H9 (cell line): Measurements from ENCODE around the gene AANAT. TPM values are rescaled to one million over a fixed set of nuclear protein-coding genes. Genes with fewer than 3 reads are reported as not detected.
A peak's percentile ranks its signal among the peaks of the same experiment; 100 is the strongest.

Source experiments
- DNase-seq: peaks from one replicate; pipeline ENCODE4 v3.0.0-alpha.2; 2017
- H2AFZ ChIP-seq: one replicate; pipeline ENCODE4 v1.6.1; 2013; ENCODE audit warnings: mild to moderate bottlenecking, low read length, control low read depth, moderate library complexity
- H2AK5ac ChIP-seq: 2 replicates; pipeline ENCODE4 v1.6.1; 2013; ENCODE audit warnings: low read length, control low read depth, mixed read lengths; ENCODE audit not compliant: insufficient read length
- H2BK120ac ChIP-seq: one replicate; pipeline ENCODE4 v1.6.1; 2013; ENCODE audit warnings: low read depth, mild to moderate bottlenecking, low read length, control low read depth, inconsistent platforms; ENCODE audit not compliant: poor library complexity, severe bottlenecking
- H2BK12ac ChIP-seq: 2 replicates; pipeline ENCODE4 v1.6.1; 2013; ENCODE audit warnings: low read length, control low read depth, mixed read lengths, low read depth; ENCODE audit not compliant: insufficient read length
- H2BK15ac ChIP-seq: 2 replicates; pipeline ENCODE4 v1.6.1; 2013; ENCODE audit warnings: low read depth, low read length, control low read depth
- H2BK20ac ChIP-seq: one replicate; pipeline ENCODE4 v1.6.1; 2013; ENCODE audit warnings: low read depth, mild to moderate bottlenecking, low read length, control low read depth, inconsistent platforms; ENCODE audit not compliant: poor library complexity, severe bottlenecking
- H2BK5ac ChIP-seq: 2 replicates; pipeline ENCODE4 v1.6.1; 2013; ENCODE audit warnings: low read length, control low read depth, mixed read lengths; ENCODE audit not compliant: insufficient read length
- H3K14ac ChIP-seq: 2 replicates; pipeline ENCODE4 v1.6.1; 2013; ENCODE audit warnings: low read length, control low read depth; ENCODE audit not compliant: insufficient read depth
- H3K18ac ChIP-seq: 2 replicates; pipeline ENCODE4 v1.6.1; 2013; ENCODE audit warnings: low read depth, mild to moderate bottlenecking, mixed read lengths, low read length, control low read depth; ENCODE audit not compliant: insufficient read length
- H3K23ac ChIP-seq: 2 replicates; pipeline ENCODE4 v1.6.1; 2013; ENCODE audit warnings: low read length, control low read depth, mixed read lengths, low read depth; ENCODE audit not compliant: insufficient read length
- H3K23me2 ChIP-seq: 2 replicates; pipeline ENCODE4 v1.6.1; 2013; ENCODE audit warnings: low read depth, mild to moderate bottlenecking, mixed read lengths, low read length, control low read depth; ENCODE audit not compliant: insufficient read length, poor library complexity, severe bottlenecking
- H3K27ac ChIP-seq: 2 replicates; pipeline ENCODE4 v1.5.1; 2013; ENCODE audit warnings: low read length, control low read depth, mixed read lengths, low read depth; ENCODE audit not compliant: insufficient read length
- H3K27me3 ChIP-seq: 2 replicates; pipeline ENCODE4 v1.6.1; 2013; ENCODE audit warnings: low read length, control low read depth, inconsistent platforms; ENCODE audit not compliant: insufficient read depth
- H3K4ac ChIP-seq: 2 replicates; pipeline ENCODE4 v1.6.1; 2013; ENCODE audit warnings: low read depth, mild to moderate bottlenecking, control low read depth, inconsistent platforms, low read length, moderate library complexity
- H3K4me1 ChIP-seq: 2 replicates; pipeline ENCODE4 v1.6.1; 2013; ENCODE audit warnings: low read length, control low read depth, inconsistent platforms; ENCODE audit not compliant: insufficient read depth
- H3K4me2 ChIP-seq: 2 replicates; pipeline ENCODE4 v1.6.1; 2013; ENCODE audit warnings: low read length, control low read depth, mixed read lengths; ENCODE audit not compliant: insufficient read length, insufficient read depth
- H3K56ac ChIP-seq: 2 replicates; pipeline ENCODE4 v1.6.1; 2013; ENCODE audit warnings: low read depth, mild to moderate bottlenecking, mixed read lengths, low read length, control low read depth; ENCODE audit not compliant: insufficient read length
- H3K79me1 ChIP-seq: 2 replicates; pipeline ENCODE4 v1.6.1; 2013; ENCODE audit warnings: low read depth, mild to moderate bottlenecking, moderate library complexity, low read length, control low read depth, inconsistent platforms; ENCODE audit not compliant: insufficient read depth, poor library complexity, severe bottlenecking
- H3K79me2 ChIP-seq: 2 replicates; pipeline ENCODE4 v1.6.1; 2013; ENCODE audit warnings: low read length, control low read depth, inconsistent platforms; ENCODE audit not compliant: insufficient read depth
- H3K9ac ChIP-seq: 2 replicates; pipeline ENCODE4 v1.6.1; 2013; ENCODE audit warnings: low read length, control low read depth, mixed read lengths; ENCODE audit not compliant: insufficient read length; ENCODE audit errors: extremely low read depth
- H3K9me3 ChIP-seq: one replicate; pipeline ENCODE4 v1.6.1; 2013; ENCODE audit warnings: low read depth, low read length, inconsistent platforms; ENCODE audit not compliant: control insufficient read depth
- H3T11ph ChIP-seq: one replicate; pipeline ENCODE4 v1.6.1; 2013; ENCODE audit warnings: mild to moderate bottlenecking, low read length, control low read depth, inconsistent platforms
- H4K20me1 ChIP-seq: one replicate; pipeline ENCODE4 v1.6.1; 2013; ENCODE audit not compliant: control insufficient read depth, insufficient read length, insufficient read depth
- H4K5ac ChIP-seq: 2 replicates; pipeline ENCODE4 v1.6.1; 2013; ENCODE audit warnings: low read depth, mild to moderate bottlenecking, mixed read lengths, low read length, control low read depth; ENCODE audit not compliant: insufficient read length
- H4K8ac ChIP-seq: replicated peaks from 2 replicates; pipeline ENCODE4 v1.6.1; 2013; ENCODE audit warnings: low read length, control low read depth, mixed read lengths, low read depth; ENCODE audit not compliant: insufficient read length
- H4K91ac ChIP-seq: 2 replicates; pipeline ENCODE4 v1.6.1; 2013; ENCODE audit warnings: low read depth, mild to moderate bottlenecking, moderate library complexity, mixed read lengths, low read length, control low read depth; ENCODE audit not compliant: insufficient read length
- H3K27ac Mint-ChIP-seq, 3 experiments: 2 replicates in 2 of 3; 3 replicates in 1 of 3; pipeline ENCODE4 v1.8.0; 2020 to 2021; ENCODE audit warnings: mixed read lengths in 3 of 3, mild to moderate bottlenecking in 1 of 3, moderate library complexity in 1 of 3
- H3K27me3 Mint-ChIP-seq: 2 replicates; pipeline ENCODE4 v1.8.0; 2021; ENCODE audit warnings: low read depth, mild to moderate bottlenecking, moderate library complexity, mixed read lengths
- H3K36me3 Mint-ChIP-seq, 3 experiments: 2 replicates in 2 of 3; 3 replicates in 1 of 3; pipeline ENCODE4 v1.8.0; 2020 to 2021; ENCODE audit warnings: low read depth in 3 of 3, mixed read lengths in 3 of 3; ENCODE audit not compliant: insufficient read depth in 1 of 3
- H3K4me1 Mint-ChIP-seq, 2 experiments: 2 replicates each; pipeline ENCODE4 v1.8.0; 2020; ENCODE audit warnings: mixed read lengths in 2 of 2
- H3K4me3 Mint-ChIP-seq, 2 experiments: 2 replicates in 1 of 2; 3 replicates in 1 of 2; pipeline ENCODE4 v1.8.0; 2020 to 2021; ENCODE audit warnings: mild to moderate bottlenecking in 2 of 2, mixed read lengths in 2 of 2, moderate library complexity in 1 of 2
- H3K9me3 Mint-ChIP-seq, 2 experiments: 2 replicates in 1 of 2; 3 replicates in 1 of 2; pipeline ENCODE4 v1.8.0; 2020; ENCODE audit warnings: mild to moderate bottlenecking in 2 of 2, mixed read lengths in 2 of 2, moderate library complexity in 1 of 2
- WGBS: extraction: QIAGEN DNeasy Blood & Tissue Kit; methylation state at CpG from one replicate; pipeline ENCODE4 v1.1.7; 2013; ENCODE audit warnings: missing lambda C conversion rate, low lambda C conversion rate, mixed read lengths; ENCODE audit not compliant: insufficient read length; ENCODE audit errors: extremely low coverage; 5-methylcytosine and 5-hydroxymethylcytosine counted together
- total RNA-seq: library from RNA; stranded (reverse); gene quantifications from 2 replicates; pipeline ENCODE4 v1.2.1, GENCODE V29; 2021
- TF ChIP-seq, protein P1 (sequence below): fragments of 200-600 bp; sonication (generic); conservative IDR thresholded peaks from 3 replicates; pipeline ENCODE4 v1.8.0; 2021; ENCODE audit warnings: antibody characterized with exemption, mild to moderate bottlenecking

AANAT gene
- total RNA-seq, 1 experiment from 2014 or later, result 0.55 TPM

DNA sequence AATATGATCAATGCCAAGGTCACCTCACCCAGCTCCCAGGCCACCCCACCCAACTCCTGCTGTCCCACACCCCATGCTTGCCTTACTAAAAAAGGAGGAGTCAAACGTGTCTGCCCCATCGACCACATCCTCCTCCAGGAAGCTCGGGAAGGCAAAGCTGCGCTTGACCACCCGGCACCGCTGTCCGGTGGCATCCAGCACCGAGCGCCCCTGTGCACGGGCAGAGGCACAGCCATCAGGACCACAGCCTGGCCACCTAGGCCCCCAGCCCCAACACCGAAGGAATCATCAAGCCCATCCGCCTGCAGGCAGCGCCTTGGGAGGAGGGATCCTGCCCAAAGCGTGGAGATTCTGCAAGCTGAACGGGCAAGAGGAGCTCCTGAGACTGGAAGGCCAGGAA, 10.2 kb downstream of the AANAT start:
- no peak overlapping the region for H3K56ac ChIP-seq
- TF ChIP-seq, protein P1, sequence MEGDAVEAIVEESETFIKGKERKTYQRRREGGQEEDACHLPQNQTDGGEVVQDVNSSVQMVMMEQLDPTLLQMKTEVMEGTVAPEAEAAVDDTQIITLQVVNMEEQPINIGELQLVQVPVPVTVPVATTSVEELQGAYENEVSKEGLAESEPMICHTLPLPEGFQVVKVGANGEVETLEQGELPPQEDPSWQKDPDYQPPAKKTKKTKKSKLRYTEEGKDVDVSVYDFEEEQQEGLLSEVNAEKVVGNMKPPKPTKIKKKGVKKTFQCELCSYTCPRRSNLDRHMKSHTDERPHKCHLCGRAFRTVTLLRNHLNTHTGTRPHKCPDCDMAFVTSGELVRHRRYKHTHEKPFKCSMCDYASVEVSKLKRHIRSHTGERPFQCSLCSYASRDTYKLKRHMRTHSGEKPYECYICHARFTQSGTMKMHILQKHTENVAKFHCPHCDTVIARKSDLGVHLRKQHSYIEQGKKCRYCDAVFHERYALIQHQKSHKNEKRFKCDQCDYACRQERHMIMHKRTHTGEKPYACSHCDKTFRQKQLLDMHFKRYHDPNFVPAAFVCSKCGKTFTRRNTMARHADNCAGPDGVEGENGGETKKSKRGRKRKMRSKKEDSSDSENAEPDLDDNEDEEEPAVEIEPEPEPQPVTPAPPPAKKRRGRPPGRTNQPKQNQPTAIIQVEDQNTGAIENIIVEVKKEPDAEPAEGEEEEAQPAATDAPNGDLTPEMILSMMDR, result no peak
- no peaks in the 10 kb centered on the region for H4K20me1 ChIP-seq
- H4K91ac ChIP-seq, result no peak overlapping the region
- H3K79me1 ChIP-seq, result no peaks in the 10 kb centered on the region
- H2BK20ac ChIP-seq, result no peak overlapping the region
- Mint-ChIP-seq H3K27me3 (no peaks in the 10 kb centered on the region), H3K36me3 (peaks cover 1 to 17% (median 3%) of the 10 kb centered on the region in 3 experiments; a peak in 5 of 7 replicates), H3K27ac (peak overlapping the region in 1 of 3 experiments; percentile 55; a peak in 1 of 7 replicates), H3K9me3 (no peaks in the 10 kb centered on the region; a peak in 1 of 5 replicates), H3K4me3 (no peak overlapping the region), H3K4me1 (no peaks in the 10 kb centered on the region)
- H3K9me3 ChIP-seq, result no peaks in the 10 kb centered on the region
- no peak overlapping the region for H3K4me2 ChIP-seq
- H2BK5ac ChIP-seq, result no peak overlapping the region
- H3K4me1 ChIP-seq, result no peaks in the 10 kb centered on the region
- no peaks in the 10 kb centered on the region for H3K27me3 ChIP-seq
- no peak overlapping the region for H3K18ac ChIP-seq
- no peak overlapping the region for H2BK15ac ChIP-seq
- H3K23ac ChIP-seq, result no peak overlapping the region
- H3K4ac ChIP-seq, result no peak overlapping the region
- DNase-seq, result no peak
- no peak overlapping the region for H2AK5ac ChIP-seq
- H2AFZ ChIP-seq, result no peak overlapping the region
- WGBS, result no CpG with 5 or more reads among the region's 15 CpGs
- H3K9ac ChIP-seq, result no peak overlapping the region
- no peak overlapping the region for H2BK12ac ChIP-seq
- H3K14ac ChIP-seq, result no peak overlapping the region
- H2BK120ac ChIP-seq, result no peak overlapping the region
- no peak overlapping the region for H3K27ac ChIP-seq
- H4K8ac ChIP-seq, result no peak overlapping the region
- no peak overlapping the region for H4K5ac ChIP-seq
- no peaks in the 10 kb centered on the region for H3K23me2 ChIP-seq
- no peaks in the 10 kb centered on the region for H3K79me2 ChIP-seq
- no peak overlapping the region for H3T11ph ChIP-seq
